H1 (cell line): ENCODE measurements around the gene GRID1. TPM values are rescaled to one million over a fixed set of nuclear protein-coding genes. Genes with fewer than 3 reads are reported as not detected.

Experiments
- CTCF ChIA-PET: fragments of 300-600 bp; sonication (Branson Sonifier 250); formaldehyde crosslinking; loops from one replicate; lab custom pipeline; 2021; ENCODE audit not compliant: partially characterized antibody; lab: Charles Lee
- POLR2A ChIA-PET: fragments of 300-600 bp; sonication (Branson Sonifier 250); formaldehyde crosslinking; loops from one replicate; lab custom pipeline; 2021; ENCODE audit warnings: inconsistent platforms; ENCODE audit not compliant: partially characterized antibody; lab: Charles Lee
- DNase-seq, 2 experiments: peaks; one replicate each; pipeline versions ENCODE4 v3.0.0 to v3.0.0-alpha.2; 2010 to 2022; ENCODE audit warnings: low spot score in 2 of 2, low read depth in 1 of 2, mixed read lengths in 1 of 2
- FAIRE-seq: peaks from 2 replicates; lab custom pipeline; 2011; peaks lifted over from hg19 to GRCh38; lab: Jason Lieb, UNC
- H2AFZ ChIP-seq: 2 replicates; pipeline ENCODE4 v1.8.1; 2012; ENCODE audit warnings: low read length, inconsistent platforms
- H2AK5ac ChIP-seq: 2 replicates; pipeline ENCODE4 v1.6.1; 2013; ENCODE audit warnings: low read depth, low read length
- H2BK120ac ChIP-seq: replicated peaks from 2 replicates; pipeline ENCODE3; 2013; ENCODE audit warnings: low read depth, low read length, inconsistent platforms
- H2BK12ac ChIP-seq: 2 replicates; pipeline ENCODE4 v1.6.1; 2013; ENCODE audit warnings: low read depth, low read length
- H2BK15ac ChIP-seq: 2 replicates; pipeline ENCODE4 v1.6.1; 2013; ENCODE audit warnings: low read length
- H2BK20ac ChIP-seq: 2 replicates; pipeline ENCODE4 v1.6.1; 2013; ENCODE audit warnings: low read length
- H2BK5ac ChIP-seq: 2 replicates; pipeline ENCODE4 v1.6.1; 2013; ENCODE audit warnings: low read depth, low read length
- H3K14ac ChIP-seq: 2 replicates; pipeline ENCODE4 v1.6.1; 2013; ENCODE audit warnings: inconsistent platforms; ENCODE audit not compliant: insufficient read length
- H3K18ac ChIP-seq: 2 replicates; pipeline ENCODE4 v1.6.1; 2013; ENCODE audit warnings: low read length; ENCODE audit errors: extremely low read depth
- H3K23ac ChIP-seq: 2 replicates; pipeline ENCODE4 v1.6.1; 2013; ENCODE audit warnings: inconsistent platforms; ENCODE audit not compliant: insufficient read length
- H3K23me2 ChIP-seq: 2 replicates; pipeline ENCODE4 v1.6.1; 2013; ENCODE audit warnings: low read depth, low read length
- H3K27ac ChIP-seq: 2 replicates; pipeline ENCODE4 v1.6.1; 2011; ENCODE audit warnings: low read depth, low read length, inconsistent platforms
- H3K27me3 ChIP-seq, 4 experiments: replicated peaks in 1 of 4; 1 replicate in 1 of 4; 2 replicates in 3 of 4; pipeline versions ENCODE4 v1.6.1 to v1.8.1; 2011 to 2013; ENCODE audit warnings: low read length in 3 of 4, mild to moderate bottlenecking in 3 of 4, inconsistent platforms in 2 of 4, mixed read lengths in 2 of 4, moderate library complexity in 1 of 4; ENCODE audit not compliant: control insufficient read depth in 3 of 4, insufficient read depth in 3 of 4; ENCODE audit errors: extremely low read depth in 1 of 4
- H3K36me3 ChIP-seq, 4 experiments: 2 replicates each; pipeline versions ENCODE4 v1.6.1 to v1.8.1; 2011 to 2013; ENCODE audit warnings: mild to moderate bottlenecking in 4 of 4, low read length in 3 of 4, moderate library complexity in 2 of 4, control low read depth in 1 of 4, inconsistent platforms in 1 of 4; ENCODE audit not compliant: insufficient read depth in 4 of 4, control insufficient read depth in 2 of 4
- H3K4ac ChIP-seq: replicated peaks from 2 replicates; pipeline ENCODE3; 2013; ENCODE audit warnings: low read length, low read depth, mixed read lengths, inconsistent platforms; ENCODE audit not compliant: insufficient read length
- H3K4me1 ChIP-seq, 4 experiments: replicated peaks in 1 of 4; 1 replicate in 1 of 4; 2 replicates in 3 of 4; pipeline versions ENCODE4 v1.6.1 to v1.8.1; 2011 to 2013; ENCODE audit warnings: low read length in 3 of 4, inconsistent platforms in 2 of 4, mixed read lengths in 1 of 4; ENCODE audit not compliant: insufficient read depth in 4 of 4, control insufficient read depth in 3 of 4
- H3K4me2 ChIP-seq, 2 experiments: 2 replicates each; pipeline versions ENCODE4 v1.6.1 to v1.8.1; 2011 to 2013; ENCODE audit warnings: low read depth in 2 of 2, low read length in 2 of 2, control low read depth in 1 of 2, inconsistent platforms in 1 of 2, mild to moderate bottlenecking in 1 of 2; ENCODE audit not compliant: insufficient read depth in 1 of 2
- H3K4me3 ChIP-seq, 4 experiments: fragments of 200-600, 300-600 bp in 1 of 4; sonication (generic), shearing (Covaris generic), sonication (Bioruptor Twin) in 1 of 4; 2 replicates each; pipeline versions ENCODE4 v1.5.1 to v1.8.1; 2011 to 2016; ENCODE audit warnings: low read length in 4 of 4, low read depth in 3 of 4, control low read depth in 2 of 4, inconsistent platforms in 2 of 4, mild to moderate bottlenecking in 2 of 4, mixed read lengths in 1 of 4, moderate library complexity in 1 of 4; ENCODE audit not compliant: insufficient read depth in 2 of 4; ENCODE audit errors: extremely low read depth in 1 of 4
- H3K56ac ChIP-seq: replicated peaks from 2 replicates; pipeline ENCODE3; 2013; ENCODE audit warnings: low read depth, mild to moderate bottlenecking, mixed read lengths, low read length, inconsistent platforms; ENCODE audit not compliant: insufficient read length
- H3K79me1 ChIP-seq: 2 replicates; pipeline ENCODE4 v1.6.1; 2013; ENCODE audit warnings: low read depth, low read length, control low read depth
- H3K79me2 ChIP-seq, 2 experiments: 2 replicates each; pipeline versions ENCODE4 v1.6.1 to v1.8.1; 2012 to 2013; ENCODE audit warnings: low read length in 2 of 2, mild to moderate bottlenecking in 2 of 2, inconsistent platforms in 1 of 2; ENCODE audit not compliant: insufficient read depth in 2 of 2, control insufficient read depth in 1 of 2
- H3K9ac ChIP-seq, 4 experiments: replicated peaks in 1 of 4; 1 replicate in 1 of 4; 2 replicates in 3 of 4; pipeline versions ENCODE4 v1.6.1 to v1.8.1; 2011 to 2013; ENCODE audit warnings: low read depth in 3 of 4, low read length in 3 of 4, control low read depth in 2 of 4, mild to moderate bottlenecking in 2 of 4, moderate library complexity in 2 of 4, inconsistent platforms in 1 of 4; ENCODE audit errors: extremely low read depth in 1 of 4
- H3K9me3 ChIP-seq, 2 experiments: 2 replicates each; pipeline versions ENCODE4 v1.6.1 to v1.8.1; 2012 to 2013; ENCODE audit warnings: mild to moderate bottlenecking in 2 of 2, moderate library complexity in 2 of 2, control low read depth in 1 of 2, inconsistent platforms in 1 of 2, low read depth in 1 of 2, low read length in 1 of 2, mixed read lengths in 1 of 2; ENCODE audit not compliant: insufficient read depth in 2 of 2
- H4K20me1 ChIP-seq, 2 experiments: replicated peaks in 1 of 2; 2 replicates each; pipeline versions ENCODE3 to v1.8.1; 2011 to 2013; ENCODE audit warnings: inconsistent platforms in 2 of 2, low read length in 2 of 2, mild to moderate bottlenecking in 1 of 2; ENCODE audit not compliant: insufficient read depth in 2 of 2, control insufficient read depth in 1 of 2
- H4K5ac ChIP-seq: 2 replicates; pipeline ENCODE4 v1.6.1; 2013; ENCODE audit warnings: low read length, low read depth, mixed read lengths, inconsistent platforms; ENCODE audit not compliant: insufficient read length
- H4K8ac ChIP-seq: 2 replicates; pipeline ENCODE4 v1.8.0; 2013; ENCODE audit warnings: mild to moderate bottlenecking, moderate library complexity, low read length, inconsistent platforms; ENCODE audit not compliant: insufficient read depth; ENCODE audit errors: extremely low read depth
- H4K91ac ChIP-seq: replicated peaks from 2 replicates; pipeline ENCODE3; 2013; ENCODE audit warnings: low read length, mixed read lengths, inconsistent platforms; ENCODE audit not compliant: insufficient read length
- SIX5 ChIP-seq: IDR thresholded peaks from 2 replicates; pipeline ENCODE4 v1.6.1; 2011; ENCODE audit warnings: mild to moderate bottlenecking, low read depth, low read length
- TAF7 ChIP-seq: optimal IDR thresholded peaks from 2 replicates; pipeline ENCODE3; 2011; ENCODE audit warnings: low read depth, mild to moderate bottlenecking, inconsistent platforms, low read length, moderate library complexity, borderline replicate concordance
- WGBS, 2 experiments: shearing (Covaris generic) in 1 of 2; methylation state at CpG; one replicate each; pipeline versions ENCODE4 v1.1.6 to v1.1.7; 2013 to 2015; ENCODE audit warnings: low lambda C conversion rate in 2 of 2, mixed read lengths in 2 of 2, inconsistent platforms in 1 of 2, low coverage in 1 of 2, missing lambda C conversion rate in 1 of 2; ENCODE audit not compliant: insufficient replicate concordance in 2 of 2, insufficient coverage in 1 of 2, insufficient read length in 1 of 2; ENCODE audit errors: extremely low coverage in 1 of 2, missing lambda C conversion rate in 1 of 2; 5-methylcytosine and 5-hydroxymethylcytosine counted together
- polyA plus RNA-seq, 7 experiments: library from polyadenylated mRNA; depleted of rRNA in 3 of 7; stranded (reverse) in 5 of 7; unstranded in 2 of 7; fragments of >200 nt in 5 of 7; fragments of 200-250 nt in 2 of 7; gene quantifications; 1 replicate in 5 of 7; 2 replicates in 1 of 7; 4 replicates in 1 of 7; pipeline versions ENCODE4 v1.2.1 to v1.2.3, GENCODE V29; 2011 to 2013; ENCODE audit warnings: missing spikeins in 2 of 7, mixed read lengths in 2 of 7
- total RNA-seq: library from RNA; stranded (reverse); fragmentation: NEBNext Ultra II Directional; extraction: Animal tissue kit (Norgen Biotek cat#: 25700); gene quantifications from 2 replicates; pipeline ENCODE4 v1.2.1, GENCODE V29; 2021

The GRID1 gene
- total and polyA plus RNA-seq, 2 of the 8 experiments (the other 6 are each of a cell fraction or from before 2014, with no cell fraction given), result 0.22 to 0.30 TPM

GRCh38 chr10:86373828-86374227 lies 7.2 kb upstream of the GRID1 start:
- ChIA-PET POLR2A (no interaction called here), CTCF (interaction anchor here (0.6 to 25.6 kb wide), 4 partner anchors 15 to 111 kb away, joined by 3 to 498 read pairs (median 4); no protein-coding TSS in a partner anchor)
- no peak overlapping the region for H3K27ac ChIP-seq
- H2AK5ac ChIP-seq, result no peak overlapping the region
- H3K18ac ChIP-seq, result no peak overlapping the region
- H3K4me3 ChIP-seq, result no peak overlapping the region
- DNase-seq (peak in 1 of 2 experiments; percentile 33), FAIRE-seq (no peak)
- H3K9ac ChIP-seq, result no peak overlapping the region
- no peaks in the 10 kb centered on the region for H3K79me1 ChIP-seq
- H2AFZ ChIP-seq, result no peak overlapping the region
- H4K91ac ChIP-seq, result no peak overlapping the region
- H3K23me2 ChIP-seq, result no peaks in the 10 kb centered on the region
- no peak overlapping the region for H2BK5ac ChIP-seq
- peaks cover 2 to 3% of the 10 kb centered on the region in 2 experiments for H4K20me1 ChIP-seq
- H3K79me2 ChIP-seq, result no peaks in the 10 kb centered on the region
- H3K9me3 ChIP-seq, result no peaks in the 10 kb centered on the region
- H3K4me2 ChIP-seq, result no peak overlapping the region
- H3K23ac ChIP-seq, result no peak overlapping the region
- H3K14ac ChIP-seq, result no peak overlapping the region
- no peak overlapping the region for H4K8ac ChIP-seq
- H2BK120ac ChIP-seq, result no peak overlapping the region
- no peak overlapping the region for H3K56ac ChIP-seq
- no peak overlapping the region for H2BK20ac ChIP-seq
- peaks cover 0 to 3% (median 0%) of the 10 kb centered on the region in 4 experiments; a peak in 1 of 7 replicates for H3K4me1 ChIP-seq
- H3K27me3 ChIP-seq, result peaks cover 20 to 55% (median 31%) of the 10 kb centered on the region in 4 experiments
- H2BK12ac ChIP-seq, result no peak overlapping the region
- H3K36me3 ChIP-seq, result no peaks in the 10 kb centered on the region
- no peak overlapping the region for H3K4ac ChIP-seq
- H2BK15ac ChIP-seq, result no peak overlapping the region
- no peak overlapping the region for H4K5ac ChIP-seq
- 81% methylated on average over 4 of the region's 7 CpGs; no CpG with 5 or more reads in 1 of the 2 experiments for WGBS, 2 experiments
- TF ChIP-seq SIX5 (no peak), TAF7 (no peak)
